Ramos (cell line): ENCODE measurements around the gene HS6ST1.

Source experiments
- in situ Hi-C: fragments of 300-500 bp; cut with MboI; formaldehyde crosslinking; loops from one replicate; pipeline ENCODE4 v1.14.3; 2022; ENCODE audit warnings: low sequenced_read_pairs; ENCODE audit not compliant: unreplicated experiment

Gene HS6ST1

GRCh38 chr2:128311755-128312341, 6.8 kb downstream of the HS6ST1 start:
- in situ Hi-C loops = no loop called here

- in situ Hi-C loops = no loop called here
Observed at GRCh38 chr2:128311216-128311754, 7.4 kb downstream of the HS6ST1 start.

GRCh38 chr2:128310761-128311160, 7.9 kb downstream of the HS6ST1 start:
- in situ Hi-C loops = no loop called here

GRCh38 chr2:128310094-128310716, 8.5 kb downstream of the HS6ST1 start:
- in situ Hi-C loops = no loop called here

- in situ Hi-C loops = no loop called here
Observed at GRCh38 chr2:128309280-128310093, 9.2 kb downstream of the HS6ST1 start.

GRCh38 chr2:128308889-128309279, 9.8 kb downstream of the HS6ST1 start:
- in situ Hi-C loops = no loop called here

- in situ Hi-C loops = no loop called here
Observed at GRCh38 chr2:128308284-128308731, 10.4 kb downstream of the HS6ST1 start.

DNA sequence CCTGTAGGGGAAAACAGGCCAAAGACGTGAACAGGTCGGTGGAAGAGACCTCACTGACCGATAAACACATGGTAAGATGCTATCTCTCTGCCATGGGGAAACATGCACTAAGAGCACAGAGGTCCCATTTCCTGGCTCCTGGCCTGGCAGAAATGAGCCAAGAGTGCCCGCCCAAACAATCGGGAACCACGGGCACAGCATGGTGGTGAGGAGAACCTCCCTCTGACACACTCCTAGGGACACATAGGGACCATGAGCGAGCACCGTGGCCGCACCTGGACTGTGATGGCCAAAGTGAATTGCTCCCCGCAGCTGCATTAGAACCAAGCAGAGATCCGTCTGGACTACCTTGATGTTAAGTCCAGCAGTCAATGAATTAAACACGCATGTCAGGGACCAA, 11.1 kb downstream of the HS6ST1 start:
- in situ Hi-C loops = no loop called here

DNA sequence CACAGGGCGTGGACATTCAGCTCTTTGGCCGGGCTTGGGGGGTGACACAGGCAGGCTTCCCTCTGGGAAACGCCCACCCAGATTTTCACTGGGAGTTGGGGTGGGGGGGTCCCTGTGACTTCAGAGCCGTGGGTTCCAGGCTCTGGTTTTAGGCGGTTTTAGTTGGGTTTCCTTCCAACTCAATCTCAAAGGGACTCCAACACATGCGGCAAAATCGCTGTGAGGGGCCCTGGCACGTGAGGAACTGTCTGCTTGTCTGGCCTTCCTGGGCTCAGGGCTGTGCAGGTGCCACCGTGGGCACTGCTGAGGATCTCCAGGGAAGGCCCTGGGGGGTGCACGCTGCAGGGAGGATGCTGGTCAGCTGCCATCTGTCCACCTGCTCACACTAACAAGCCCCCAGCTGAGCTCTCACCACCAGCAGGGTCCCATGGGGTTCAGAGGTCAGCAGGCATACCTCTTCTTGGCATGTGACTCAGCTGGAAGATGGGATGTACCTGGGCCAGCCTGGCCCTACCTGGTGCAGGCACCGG, 11.7 kb downstream of the HS6ST1 start:
- in situ Hi-C loops = no loop called here

GRCh38 chr2:128306081-128306930, 12.4 kb downstream of the HS6ST1 start:
- in situ Hi-C loops = no loop called here

GRCh38 chr2:128305555-128306080, 13.1 kb downstream of the HS6ST1 start:
- in situ Hi-C loops = no loop called here

- in situ Hi-C loops = no loop called here
Observed at GRCh38 chr2:128304715-128305554, 13.7 kb downstream of the HS6ST1 start.

DNA sequence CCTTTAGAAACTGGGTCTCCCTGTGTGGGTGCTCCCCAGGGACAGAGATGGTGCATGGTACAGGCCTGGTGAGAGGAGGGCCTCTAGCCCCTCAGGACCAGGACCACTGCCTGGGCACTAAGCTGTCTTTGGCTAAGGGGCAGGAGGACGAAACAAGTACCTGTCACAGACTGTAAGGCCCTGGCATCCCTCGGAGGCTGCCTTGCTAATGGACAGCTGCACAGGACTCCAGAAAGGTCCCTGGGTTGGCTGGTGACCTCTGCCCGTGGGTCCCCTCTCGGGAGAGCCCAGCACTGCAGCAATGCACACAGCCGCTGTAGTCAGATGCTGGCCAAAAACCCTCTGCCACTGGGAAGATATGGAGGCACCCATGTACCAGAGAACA, 14.3 kb downstream of the HS6ST1 start:
- in situ Hi-C loops = no loop called here

GRCh38 chr2:128303911-128304310, 14.8 kb downstream of the HS6ST1 start:
- in situ Hi-C loops = no loop called here

GRCh38 chr2:128303095-128303791, 15.4 kb downstream of the HS6ST1 start:
- in situ Hi-C loops = no loop called here

- in situ Hi-C loops = no loop called here
Observed at GRCh38 chr2:128302744-128303067, 16.0 kb downstream of the HS6ST1 start.

DNA sequence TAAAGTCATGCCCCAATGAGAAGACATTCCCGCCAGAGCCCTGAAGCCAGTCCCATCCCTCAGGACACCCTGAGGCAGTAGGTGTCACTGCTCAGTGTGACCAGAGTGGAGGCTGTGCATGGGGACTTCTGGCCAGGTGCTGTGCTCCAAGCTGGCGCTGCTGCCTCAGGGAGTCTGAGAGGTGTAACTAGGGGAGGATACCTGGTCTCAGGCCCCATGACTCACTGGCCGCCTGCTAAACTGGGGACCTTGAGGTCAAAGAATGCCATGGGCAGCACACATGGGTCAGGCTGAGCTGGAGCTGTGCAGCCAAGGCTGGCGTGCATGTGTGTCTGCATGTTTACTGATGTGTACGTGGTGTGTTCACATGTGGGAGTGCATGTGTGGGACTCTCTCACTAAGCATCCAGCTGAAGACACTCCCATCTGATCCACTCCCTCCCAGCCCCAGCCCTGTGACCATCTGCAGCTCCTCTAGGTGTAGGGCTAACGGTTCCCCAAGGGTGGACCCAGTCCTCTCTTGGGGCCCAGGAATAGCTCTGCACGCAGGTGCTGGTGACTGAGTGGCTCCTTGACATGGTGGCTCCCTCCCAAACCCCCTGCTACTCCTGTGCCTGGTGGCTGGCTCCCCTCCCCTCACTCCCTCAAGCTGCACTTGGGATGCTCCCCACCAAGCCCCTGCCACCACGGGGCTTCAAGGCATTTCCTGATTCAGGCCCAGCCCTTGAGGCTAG, 16.5 kb downstream of the HS6ST1 start:
- in situ Hi-C loops = no loop called here

DNA sequence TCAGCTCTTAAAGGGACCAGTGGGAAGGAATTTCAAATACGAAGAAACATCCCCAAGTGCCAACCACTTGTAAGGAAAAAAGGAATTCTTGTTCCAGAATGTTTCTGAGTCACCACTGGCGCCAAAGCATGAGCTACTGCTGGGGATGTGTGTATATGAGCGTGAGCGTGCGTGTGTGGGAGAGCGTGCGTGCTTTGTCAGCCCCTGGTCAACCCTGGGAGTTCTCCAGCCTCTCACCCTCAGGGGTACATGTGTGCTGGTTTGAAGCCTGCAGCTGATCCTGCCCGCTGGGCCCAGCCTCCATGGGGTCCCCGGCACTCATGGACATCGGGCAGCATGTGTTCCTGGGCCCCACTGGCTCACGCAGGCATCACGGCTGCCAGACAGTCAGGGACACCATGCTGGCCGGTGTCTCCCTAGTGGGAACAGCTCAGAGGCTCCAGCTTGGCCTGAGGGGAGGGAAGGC, 17.1 kb downstream of the HS6ST1 start:
- in situ Hi-C loops = no loop called here
